ENCODE measurements around the gene NKTR.

- TF ChIP-seq CTCF (IDR thresholded peaks at IDR 0.05) (no peak), POLR2AphosphoS5 (IDR thresholded peaks at IDR 0.05; ENCODE audit: low read depth, low read length) (no peak), REST (IDR thresholded peaks at IDR 0.05; ENCODE audit: insufficient read depth in 1 of 2, low read depth in 2 of 2, low read length in 1 of 2) (no peak), TCF7L2 (IDR thresholded peaks at IDR 0.05; ENCODE audit: low read depth, low read length) (no peak)
Observed at GRCh38 chr3:42666577-42666998, 66.1 kb downstream of the NKTR start.

All from Panc1 (cell line).